ENCODE data around the gene FAM9C.

- TF ChIP-seq GATA2 (IDR thresholded peaks at IDR 0.05; ENCODE audit: low read depth, low read length) (no peak), GATA3 (IDR thresholded peaks at IDR 0.05; ENCODE audit: low read depth, low read length) (no peak)
These were observed 38.6 kb downstream of the FAM9C start for GRCh38 chrX:13005661-13006473.
